HCT116 (cell line): Measurements from ENCODE around the gene GREB1L. TPM values are rescaled to one million over a fixed set of nuclear protein-coding genes. Genes with fewer than 3 reads are reported as not detected.

Source experiments
- ATAC-seq: fragments of 200-7000 bp; cut with Tn5 transposase; 2 replicates; pipeline ENCODE4 v1.9.1; 2020; ENCODE audit warnings: mild to moderate bottlenecking, moderate library complexity
- BruUV-seq: library from RNA; stranded (reverse); fragments of 400-500 nt; replicated peaks from 2 replicates; lab custom pipeline; 2021; lab: Mats Ljungman, UMichigan
- CTCF ChIA-PET: fragments of 300-600 bp; sonication (Branson Sonifier 250); formaldehyde crosslinking; loops from one replicate; lab custom pipeline; 2021; ENCODE audit warnings: antibody characterized with exemption; lab: Charles Lee
- POLR2A ChIA-PET: fragments of 300-600, 350-600 bp; sonication (Branson Sonifier 250); formaldehyde crosslinking; loops from one replicate; lab custom pipeline; 2021; ENCODE audit warnings: antibody characterized with exemption; lab: Charles Lee
- RAD21 ChIA-PET, 2 experiments: fragments of 300-600 bp; sonication (Branson Sonifier 250); formaldehyde crosslinking; loops; one replicate each; lab custom pipeline; 2023; ENCODE audit warnings: low total read pairs in 2 of 2; ENCODE audit not compliant: uncharacterized antibody in 2 of 2, unreplicated experiment in 2 of 2, low non-redundant PET in 1 of 2; lab: Charles Lee
- DNase-seq: peaks from one replicate; pipeline ENCODE4 v3.0.0-alpha.2; 2010; ENCODE audit warnings: low read depth, low spot score
- H2AFZ ChIP-seq: fragments of 200-600 bp; shearing (Covaris generic), sonication (generic); 2 replicates; pipeline ENCODE4 v1.6.1; 2017; ENCODE audit warnings: low read depth, mixed run types, mixed read lengths, antibody characterized with exemption, low read length; ENCODE audit not compliant: poor library complexity, severe bottlenecking
- H3K27ac ChIP-seq: 2 replicates; pipeline ENCODE4 v1.5.1; 2012; ENCODE audit warnings: low read depth, low read length
- H3K27me3 ChIP-seq: fragments of 200-600 bp; sonication (generic); 2 replicates; pipeline ENCODE4 v1.6.1; 2016; ENCODE audit warnings: mixed run types, low read length, mixed read lengths; ENCODE audit not compliant: insufficient read depth
- H3K36me3 ChIP-seq, 2 experiments: fragments of 200-500 bp in 1 of 2; fragments of 200-600 bp in 1 of 2; sonication (Bioruptor generic) in 1 of 2; sonication (generic) in 1 of 2; 2 replicates each; pipeline versions ENCODE4 v1.5.1 to v1.6.1; 2014 to 2016; ENCODE audit warnings: low read length in 2 of 2, inconsistent platforms in 1 of 2, mixed read lengths in 1 of 2, mixed run types in 1 of 2; ENCODE audit not compliant: insufficient read depth in 2 of 2, control insufficient read depth in 1 of 2
- H3K4me1 ChIP-seq, 2 experiments: fragments of 200-600 bp in 1 of 2; sonication (generic) in 1 of 2; 2 replicates each; pipeline versions ENCODE4 v1.5.1 to v1.6.1; 2012 to 2017; ENCODE audit warnings: low read length in 2 of 2, inconsistent platforms in 1 of 2, mild to moderate bottlenecking in 1 of 2, mixed read lengths in 1 of 2, mixed run types in 1 of 2, moderate library complexity in 1 of 2; ENCODE audit not compliant: insufficient read depth in 2 of 2, control insufficient read depth in 1 of 2
- H3K4me2 ChIP-seq: fragments of 200-600 bp; sonication (generic); 2 replicates; pipeline ENCODE4 v1.6.1; 2017; ENCODE audit warnings: mixed run types, low read length, mixed read lengths
- H3K4me3 ChIP-seq, 2 experiments: fragments of 200-600 bp in 1 of 2; sonication (generic) in 1 of 2; replicated peaks in 1 of 2; 2 replicates each; pipeline ENCODE4 v1.5.1; 2011 to 2016; ENCODE audit warnings: low read length in 2 of 2, control low read depth in 1 of 2, low read depth in 1 of 2, mild to moderate bottlenecking in 1 of 2, mixed read lengths in 1 of 2, mixed run types in 1 of 2
- H3K79me2 ChIP-seq: fragments of 200-600 bp; sonication (generic); 2 replicates; pipeline ENCODE4 v1.6.1; 2017; ENCODE audit warnings: mild to moderate bottlenecking, mixed run types, low read length, moderate library complexity, mixed read lengths; ENCODE audit not compliant: insufficient read depth
- H3K9ac ChIP-seq: fragments of 200-600 bp; sonication (generic); 2 replicates; pipeline ENCODE4 v1.6.1; 2016; ENCODE audit warnings: low read length, mixed read lengths
- H3K9me2 ChIP-seq: fragments of 200-600 bp; sonication (generic), shearing (Covaris generic); 2 replicates; pipeline ENCODE4 v1.6.1; 2017; ENCODE audit warnings: mixed run types, mild to moderate bottlenecking, moderate library complexity; ENCODE audit not compliant: insufficient read depth
- H3K9me3 ChIP-seq, 2 experiments: fragments of 200-500 bp in 1 of 2; fragments of 200-600 bp in 1 of 2; sonication (Bioruptor generic) in 1 of 2; sonication (generic) in 1 of 2; 2 replicates each; pipeline ENCODE4 v1.6.1; 2014 to 2017; ENCODE audit warnings: low read length in 2 of 2, mixed read lengths in 2 of 2, inconsistent platforms in 1 of 2, low read depth in 1 of 2, mild to moderate bottlenecking in 1 of 2, mixed run types in 1 of 2, moderate library complexity in 1 of 2; ENCODE audit not compliant: control insufficient read depth in 1 of 2, insufficient read depth in 1 of 2
- H4K20me1 ChIP-seq: fragments of 200-600 bp; sonication (generic), shearing (Covaris generic); 2 replicates; pipeline ENCODE4 v1.6.1; 2017; ENCODE audit warnings: mixed run types, mild to moderate bottlenecking, moderate library complexity; ENCODE audit not compliant: insufficient read depth
- CBX3 ChIP-seq: IDR thresholded peaks from 2 replicates; pipeline ENCODE4 v1.6.1; 2012; ENCODE audit warnings: low read depth
- ELF1 ChIP-seq: IDR thresholded peaks from 2 replicates; pipeline ENCODE4 v1.6.1; 2012; ENCODE audit warnings: low read depth, borderline replicate concordance
- EZH2phosphoT487 ChIP-seq: fragments of 200-600 bp; IDR thresholded peaks from 2 replicates; pipeline ENCODE4 v1.6.1; 2018; ENCODE audit warnings: antibody characterized with exemption, borderline replicate concordance
- POLR2AphosphoS5 ChIP-seq: IDR thresholded peaks from 2 replicates; pipeline ENCODE4 v1.6.1; 2011; ENCODE audit warnings: mild to moderate bottlenecking, low read depth, low read length, moderate library complexity
- SIN3A ChIP-seq: IDR thresholded peaks from 2 replicates; pipeline ENCODE4 v1.6.1; 2012; ENCODE audit warnings: low read depth
- SRF ChIP-seq: IDR thresholded peaks from 2 replicates; pipeline ENCODE4 v1.6.1; 2012; ENCODE audit warnings: low read depth
- TCF7L2 ChIP-seq: IDR thresholded peaks from 2 replicates; pipeline ENCODE4 v1.7.0; 2011; ENCODE audit warnings: borderline replicate concordance, inconsistent platforms; ENCODE audit not compliant: insufficient read depth, insufficient read length; ENCODE audit errors: extremely low read depth
- intact Hi-C: fragments of 100-400 bp; cut with micrococcal nuclease; formaldehyde crosslinking; loops from 2 replicates; pipeline ENCODE4 v1.10.0; 2022
- total RNA-seq: library from RNA; stranded (reverse); gene quantifications from one replicate; pipeline ENCODE4 v1.2.1, GENCODE V29; 2021; ENCODE audit not compliant: unreplicated experiment
- TF ChIP-seq, protein P1 (sequence below): IDR thresholded peaks from 2 replicates; pipeline ENCODE4 v1.6.1; 2012; ENCODE audit warnings: low read depth
- TF ChIP-seq, protein P2 (sequence below): IDR thresholded peaks from 2 replicates; pipeline ENCODE4 v1.6.1; 2012

The GREB1L gene
- total RNA-seq, 1 experiment from 2014 or later = 12.2 TPM

GRCh38 chr18:21306368-21306767 lies 64.3 kb downstream of the GREB1L start:
- Histone ChIP-seq H3K36me3 (no peaks in the 10 kb centered on the region), H3K9ac (no peak overlapping the region), H3K79me2 (peaks cover 8% of the 10 kb centered on the region), H3K4me1 (peaks cover 16 to 69% of the 10 kb centered on the region in 2 experiments; a peak in 3 of 4 replicates), H3K4me3 (no peak overlapping the region), H3K4me2 (no peak overlapping the region), H4K20me1 (no peaks in the 10 kb centered on the region), H3K9me2 (no peaks in the 10 kb centered on the region), H3K9me3 (no peaks in the 10 kb centered on the region), H3K27me3 (no peaks in the 10 kb centered on the region), H2AFZ (no peak overlapping the region), H3K27ac (no peak overlapping the region)
- intact Hi-C loops = no loop called here
- TF ChIP-seq TCF7L2 (no peak), POLR2AphosphoS5 (no peak), SIN3A (no peak)
- BruUV-seq = no TSS peak
- CTCF ChIA-PET = no interaction called here
- ATAC-seq (no peak), DNase-seq (no peak)
- RAD21 ChIA-PET = no interaction called here
- POLR2A ChIA-PET = no interaction called here

GRCh38 chr18:21307578-21307977 lies 65.5 kb downstream of the GREB1L start:
- ChIA-PET POLR2A (no interaction called here), RAD21 (no interaction called here), CTCF (no interaction called here)
- ATAC-seq (no peak), DNase-seq (no peak)
- H3K9me3 ChIP-seq = no peaks in the 10 kb centered on the region
- H3K79me2 ChIP-seq = no peaks in the 10 kb centered on the region; the same call in none of the 2 replicates
- BruUV-seq = no TSS peak
- H3K4me3 ChIP-seq = no peak overlapping the region
- no peak overlapping the region for H3K9ac ChIP-seq
- no peak overlapping the region for H2AFZ ChIP-seq
- no peak overlapping the region for H3K4me2 ChIP-seq
- no peak overlapping the region for H3K27ac ChIP-seq
- intact Hi-C loops = no loop called here
- no peaks in the 10 kb centered on the region for H3K9me2 ChIP-seq
- H3K4me1 ChIP-seq = peaks cover 16 to 61% of the 10 kb centered on the region in 2 experiments; a peak in 3 of 4 replicates
- no peaks in the 10 kb centered on the region for H3K27me3 ChIP-seq
- TF ChIP-seq, protein P1, sequence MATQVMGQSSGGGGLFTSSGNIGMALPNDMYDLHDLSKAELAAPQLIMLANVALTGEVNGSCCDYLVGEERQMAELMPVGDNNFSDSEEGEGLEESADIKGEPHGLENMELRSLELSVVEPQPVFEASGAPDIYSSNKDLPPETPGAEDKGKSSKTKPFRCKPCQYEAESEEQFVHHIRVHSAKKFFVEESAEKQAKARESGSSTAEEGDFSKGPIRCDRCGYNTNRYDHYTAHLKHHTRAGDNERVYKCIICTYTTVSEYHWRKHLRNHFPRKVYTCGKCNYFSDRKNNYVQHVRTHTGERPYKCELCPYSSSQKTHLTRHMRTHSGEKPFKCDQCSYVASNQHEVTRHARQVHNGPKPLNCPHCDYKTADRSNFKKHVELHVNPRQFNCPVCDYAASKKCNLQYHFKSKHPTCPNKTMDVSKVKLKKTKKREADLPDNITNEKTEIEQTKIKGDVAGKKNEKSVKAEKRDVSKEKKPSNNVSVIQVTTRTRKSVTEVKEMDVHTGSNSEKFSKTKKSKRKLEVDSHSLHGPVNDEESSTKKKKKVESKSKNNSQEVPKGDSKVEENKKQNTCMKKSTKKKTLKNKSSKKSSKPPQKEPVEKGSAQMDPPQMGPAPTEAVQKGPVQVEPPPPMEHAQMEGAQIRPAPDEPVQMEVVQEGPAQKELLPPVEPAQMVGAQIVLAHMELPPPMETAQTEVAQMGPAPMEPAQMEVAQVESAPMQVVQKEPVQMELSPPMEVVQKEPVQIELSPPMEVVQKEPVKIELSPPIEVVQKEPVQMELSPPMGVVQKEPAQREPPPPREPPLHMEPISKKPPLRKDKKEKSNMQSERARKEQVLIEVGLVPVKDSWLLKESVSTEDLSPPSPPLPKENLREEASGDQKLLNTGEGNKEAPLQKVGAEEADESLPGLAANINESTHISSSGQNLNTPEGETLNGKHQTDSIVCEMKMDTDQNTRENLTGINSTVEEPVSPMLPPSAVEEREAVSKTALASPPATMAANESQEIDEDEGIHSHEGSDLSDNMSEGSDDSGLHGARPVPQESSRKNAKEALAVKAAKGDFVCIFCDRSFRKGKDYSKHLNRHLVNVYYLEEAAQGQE = no peak
- TF ChIP-seq, protein P2, sequence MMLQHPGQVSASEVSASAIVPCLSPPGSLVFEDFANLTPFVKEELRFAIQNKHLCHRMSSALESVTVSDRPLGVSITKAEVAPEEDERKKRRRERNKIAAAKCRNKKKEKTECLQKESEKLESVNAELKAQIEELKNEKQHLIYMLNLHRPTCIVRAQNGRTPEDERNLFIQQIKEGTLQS = no peak
- TF ChIP-seq CBX3 (no peak), SIN3A (no peak), EZH2phosphoT487 (no peak), ELF1 (no peak), SRF (no peak)
- no peaks in the 10 kb centered on the region for H4K20me1 ChIP-seq
- H3K36me3 ChIP-seq = 0 out of 4 replicates have a peak, but pooled peaks cover 0 to 4% of the 10 kb centered on the region in 2 experiments
